Body of pancreas (tissue), 4 donors: Measurements from ENCODE around the gene MYOCD. TPM values are rescaled to one million over a fixed set of nuclear protein-coding genes. Genes with fewer than 3 reads are reported as not detected.

ENCODE experiments used
- ATAC-seq: fragments of 150-250 bp; one replicate; pipeline ENCODE4 v1.9.1; 2016
- DNase-seq, 4 donors: peaks; one replicate each; pipeline ENCODE4 v3.0.0-alpha.2; 2019
- H3K27ac ChIP-seq, 4 donors: fragments of 200-600 bp; sonication (generic); 1 replicate in 3 of 4; 2 replicates in 1 of 4; pipeline versions ENCODE4 v1.5.1 to v1.6.1; 2016 to 2019; ENCODE audit warnings: mild to moderate bottlenecking in 1 of 4, mixed read lengths in 1 of 4, moderate library complexity in 1 of 4
- H3K27me3 ChIP-seq, 2 donors: fragments of 200-600 bp; sonication (generic); one replicate each; pipeline ENCODE4 v1.6.0; 2016; ENCODE audit warnings: mild to moderate bottlenecking in 1 of 2
- H3K36me3 ChIP-seq, 2 donors: fragments of 200-600 bp; sonication (generic); replicated peaks in 1 of 2; 2 replicates each; pipeline ENCODE4 v1.5.1; 2016; ENCODE audit warnings: low read depth in 2 of 2; ENCODE audit not compliant: insufficient read depth in 1 of 2
- H3K4me1 ChIP-seq: fragments of 200-600 bp; sonication (generic); one replicate; pipeline ENCODE4 v1.6.0; 2016
- H3K4me3 ChIP-seq, 2 donors: fragments of 200-600 bp; sonication (generic); 1 replicate in 1 of 2; 2 replicates in 1 of 2; pipeline ENCODE4 v1.5.1; 2016 to 2019
- H3K9me3 ChIP-seq, 3 donors: fragments of 200-600 bp; sonication (generic); 1 replicate in 2 of 3; 2 replicates in 1 of 3; pipeline ENCODE4 v1.5.1; 2016
- POLR2A ChIP-seq, 3 donors: fragments of 450-650 bp; IDR thresholded peaks; one replicate each; pipeline ENCODE4 v1.6.1; 2016; ENCODE audit warnings: antibody characterized with exemption in 3 of 3, mild to moderate bottlenecking in 2 of 3
- WGBS, 2 donors: methylation state at CpG; one replicate each; pipeline ENCODE4 v1.1.5; 2017; 5-methylcytosine and 5-hydroxymethylcytosine counted together
- intact Hi-C: fragments of 100-400 bp; cut with DNase I; formaldehyde crosslinking; loops from one replicate; pipeline ENCODE4 v1.15.1; 2023
- total RNA-seq, 2 donors: library from RNA; depleted of rRNA; stranded (reverse); fragments of >200 nt; gene quantifications; one replicate each; pipeline ENCODE4 v1.1.0, GENCODE V29; 2016
- TF ChIP-seq, protein P1 (sequence below), 7 experiments: fragments of 450-650 bp in 4 of 7; fragments of 200-600 bp in 3 of 7; sonication (generic) in 3 of 7; IDR thresholded peaks; one replicate each; pipeline ENCODE4 v1.5.1; 2016 to 2019; ENCODE audit warnings: antibody characterized with exemption in 7 of 7

The MYOCD gene
- total RNA-seq, 2 donors from 2014 or later, result 0.52 to 0.66 TPM

DNA sequence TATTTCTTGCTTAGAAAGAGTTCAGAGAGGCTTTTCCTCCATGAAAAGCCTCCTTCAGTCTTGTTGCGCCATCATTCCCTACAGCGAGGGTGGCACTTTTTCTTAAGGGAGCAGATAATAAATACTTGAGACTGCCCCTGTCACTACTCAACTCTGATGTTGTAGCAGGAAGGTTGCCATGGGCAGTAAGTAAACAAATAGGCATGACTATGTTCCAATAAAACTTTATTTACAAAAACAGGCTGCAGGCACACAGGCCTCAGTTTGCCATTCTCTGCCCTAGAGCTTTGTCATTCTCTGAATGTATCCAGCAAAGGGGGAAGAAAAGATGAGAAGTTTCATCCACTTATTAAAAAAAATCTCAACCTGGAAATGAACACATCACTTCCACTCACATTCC lies 60.4 kb downstream of the MYOCD start:
- Histone ChIP-seq H3K4me1 (peaks cover 8% of the 10 kb centered on the region), H3K27ac (no peak overlapping the region), H3K27me3 (no peaks in the 10 kb centered on the region), H3K36me3 (no peaks in the 10 kb centered on the region), H3K9me3 (no peaks in the 10 kb centered on the region), H3K4me3 (no peak overlapping the region)
- ATAC-seq (no peak), DNase-seq (no peak)
- intact Hi-C loops, result no loop called here
- TF ChIP-seq, protein P1, sequence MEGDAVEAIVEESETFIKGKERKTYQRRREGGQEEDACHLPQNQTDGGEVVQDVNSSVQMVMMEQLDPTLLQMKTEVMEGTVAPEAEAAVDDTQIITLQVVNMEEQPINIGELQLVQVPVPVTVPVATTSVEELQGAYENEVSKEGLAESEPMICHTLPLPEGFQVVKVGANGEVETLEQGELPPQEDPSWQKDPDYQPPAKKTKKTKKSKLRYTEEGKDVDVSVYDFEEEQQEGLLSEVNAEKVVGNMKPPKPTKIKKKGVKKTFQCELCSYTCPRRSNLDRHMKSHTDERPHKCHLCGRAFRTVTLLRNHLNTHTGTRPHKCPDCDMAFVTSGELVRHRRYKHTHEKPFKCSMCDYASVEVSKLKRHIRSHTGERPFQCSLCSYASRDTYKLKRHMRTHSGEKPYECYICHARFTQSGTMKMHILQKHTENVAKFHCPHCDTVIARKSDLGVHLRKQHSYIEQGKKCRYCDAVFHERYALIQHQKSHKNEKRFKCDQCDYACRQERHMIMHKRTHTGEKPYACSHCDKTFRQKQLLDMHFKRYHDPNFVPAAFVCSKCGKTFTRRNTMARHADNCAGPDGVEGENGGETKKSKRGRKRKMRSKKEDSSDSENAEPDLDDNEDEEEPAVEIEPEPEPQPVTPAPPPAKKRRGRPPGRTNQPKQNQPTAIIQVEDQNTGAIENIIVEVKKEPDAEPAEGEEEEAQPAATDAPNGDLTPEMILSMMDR (IDR thresholded peaks at IDR 0.05), result no peak
- TF ChIP-seq POLR2A (IDR thresholded peaks at IDR 0.05), result no peak
- 77 to 88% methylated on average over 2 of the region's 2 CpGs for WGBS, 2 donors

DNA sequence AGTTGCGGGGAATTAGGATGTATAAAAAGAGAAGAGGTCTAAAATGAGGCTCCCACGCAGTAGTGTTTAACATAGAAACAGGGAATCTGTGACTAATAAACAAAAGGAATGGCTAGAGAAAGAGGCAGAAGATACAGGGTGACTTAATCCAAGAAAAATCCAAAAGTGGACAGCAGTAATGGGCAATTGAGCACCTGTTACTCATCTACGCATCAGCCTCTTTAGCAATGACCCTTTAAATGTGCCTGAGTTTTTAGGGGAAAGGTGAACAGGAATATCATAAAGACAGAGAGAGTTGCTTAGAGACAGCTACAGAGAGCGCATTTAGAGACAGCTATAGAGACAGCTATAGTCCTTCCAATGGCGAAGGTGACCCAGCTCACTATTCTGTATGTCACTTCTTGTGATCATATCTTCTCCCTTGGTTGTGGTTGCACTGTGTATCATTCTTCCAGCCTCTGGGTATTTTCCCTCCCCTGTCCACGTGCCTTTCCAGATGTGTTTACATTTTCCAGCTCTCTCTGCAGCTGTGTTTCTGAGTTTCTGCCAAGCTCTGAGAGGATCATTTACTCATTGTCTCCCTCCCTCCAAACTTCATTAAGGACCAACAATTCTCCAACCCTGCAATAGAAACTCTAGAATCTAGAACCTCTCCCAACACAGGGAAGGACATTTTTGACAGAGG lies 61.5 kb downstream of the MYOCD start:
- Histone ChIP-seq H3K4me1 (peaks cover 16% of the 10 kb centered on the region), H3K27ac (no peak overlapping the region), H3K4me3 (no peak overlapping the region), H3K27me3 (no peaks in the 10 kb centered on the region), H3K36me3 (no peaks in the 10 kb centered on the region), H3K9me3 (no peaks in the 10 kb centered on the region)
- intact Hi-C loops, result no loop called here
- ATAC-seq (no peak), DNase-seq (no peak)
- TF ChIP-seq, protein P1 (IDR thresholded peaks at IDR 0.05), result no peak
- no peak for TF ChIP-seq POLR2A (IDR thresholded peaks at IDR 0.05)
- WGBS, 2 donors, result 68 to 71% methylated on average over 6 of the region's 6 CpGs

GRCh38 chr17:12727881-12728280 lies 62.2 kb downstream of the MYOCD start:
- Histone ChIP-seq H3K27me3 (no peaks in the 10 kb centered on the region), H3K4me3 (no peak overlapping the region), H3K36me3 (no peaks in the 10 kb centered on the region), H3K4me1 (peaks cover 16% of the 10 kb centered on the region), H3K27ac (no peak overlapping the region), H3K9me3 (no peaks in the 10 kb centered on the region)
- WGBS, 2 donors, result 78 to 83% methylated on average over 7 of the region's 7 CpGs
- DNase-seq, result no peak
- ATAC-seq, result no peak
- TF ChIP-seq, protein P1 (IDR thresholded peaks at IDR 0.05), result no peak
- no peak for TF ChIP-seq POLR2A (IDR thresholded peaks at IDR 0.05)
- intact Hi-C loops, result no loop called here

DNA sequence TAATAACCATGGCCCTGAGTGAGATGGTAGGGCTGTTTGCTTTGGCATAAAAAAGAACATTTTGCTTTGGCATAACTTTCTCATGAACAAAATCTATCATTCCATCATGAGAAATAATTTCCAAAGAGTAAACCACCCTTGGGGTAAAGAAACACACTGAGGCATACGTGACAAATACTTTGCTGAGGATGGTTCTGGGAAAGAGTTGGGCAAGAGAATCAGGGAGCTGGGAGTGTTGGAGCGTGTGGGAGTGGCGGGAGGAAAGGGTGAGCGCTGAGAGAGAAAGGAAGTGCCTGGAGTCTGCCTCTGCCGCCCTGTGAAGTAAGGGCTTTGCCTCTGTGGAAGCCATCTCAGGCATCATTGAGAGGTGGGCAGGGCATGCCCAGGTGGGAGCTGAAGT lies 63.4 kb downstream of the MYOCD start:
- TF ChIP-seq POLR2A (IDR thresholded peaks at IDR 0.05), result no peak
- TF ChIP-seq, protein P1 (IDR thresholded peaks at IDR 0.05), result no peak
- intact Hi-C loops, result no loop called here
- Histone ChIP-seq H3K4me3 (no peak overlapping the region), H3K9me3 (no peaks in the 10 kb centered on the region), H3K4me1 (peaks cover 16% of the 10 kb centered on the region), H3K27ac (no peak overlapping the region), H3K36me3 (no peaks in the 10 kb centered on the region), H3K27me3 (no peaks in the 10 kb centered on the region)
- 89 to 90% methylated on average over 5 of the region's 5 CpGs for WGBS, 2 donors
- DNase-seq (no peak), ATAC-seq (no peak)

DNA sequence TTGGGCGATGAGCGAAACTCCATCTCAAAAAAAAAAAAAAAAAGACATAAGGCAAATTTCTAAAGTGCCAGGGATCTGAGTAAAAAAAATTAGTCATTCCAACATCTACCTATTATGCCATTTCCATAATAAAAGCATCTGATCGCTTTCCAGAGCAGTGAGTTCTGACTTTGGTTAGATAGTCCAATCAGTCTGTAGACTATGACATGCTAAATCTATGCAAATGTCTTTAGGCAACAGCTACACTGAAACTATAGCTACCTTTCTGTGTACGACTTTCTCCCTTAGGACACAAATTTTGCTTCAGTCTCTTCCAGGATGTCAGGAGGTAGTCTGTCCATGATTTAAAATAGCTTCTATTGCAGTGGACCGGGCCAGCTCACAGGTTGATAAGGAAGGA lies 64.7 kb downstream of the MYOCD start:
- Histone ChIP-seq H3K36me3 (no peaks in the 10 kb centered on the region), H3K27ac (peak overlapping the region; percentile 39 to 76 (median 56)), H3K4me3 (no peak overlapping the region), H3K27me3 (no peaks in the 10 kb centered on the region), H3K9me3 (no peaks in the 10 kb centered on the region), H3K4me1 (peaks cover 16% of the 10 kb centered on the region)
- intact Hi-C loops, result no loop called here
- TF ChIP-seq, protein P1 (IDR thresholded peaks at IDR 0.05), result no peak
- no peak for TF ChIP-seq POLR2A (IDR thresholded peaks at IDR 0.05)
- DNase-seq (no peak), ATAC-seq (peak; percentile 5)
- 89 to 95% methylated on average over 5 of the region's 5 CpGs for WGBS, 2 donors
